GM12891 (cell line): ENCODE results near the gene CACNG8.

Experiments
- POLR2AphosphoS5 ChIP-seq: IDR thresholded peaks from 2 replicates; pipeline ENCODE4 v1.6.1; 2011; ENCODE audit warnings: low read depth, low read length, control low read depth
- TAF1 ChIP-seq: IDR thresholded peaks from 2 replicates; pipeline ENCODE4 v1.6.1; 2011; ENCODE audit warnings: low read depth, low read length, control low read depth

- no peak for TF ChIP-seq POLR2AphosphoS5
- no peak for TF ChIP-seq TAF1
Measured at GRCh38 chr19:53947624-53948023, 15.1 kb upstream of the CACNG8 start.
